Bronchial epithelial cell (primary cell): ENCODE data around the gene SPTBN1. TPM values are rescaled to one million over a fixed set of nuclear protein-coding genes. Genes with fewer than 3 reads are reported as not detected.
"Not testable (repeated sequence)": the region's sequence is repeated elsewhere in the genome, so short reads cannot be mapped to it uniquely, and the experiment has no call there.

Experiments
- DNase-seq: peaks from one replicate; pipeline ENCODE4 v3.0.0-alpha.2; 2010; ENCODE audit warnings: low read depth
- FAIRE-seq: peaks from 2 replicates; lab custom pipeline; 2011; peaks lifted over from hg19 to GRCh38; lab: Jason Lieb, UNC
- H3K27me3 ChIP-seq: 2 replicates; pipeline ENCODE4 v1.5.1; 2011; ENCODE audit warnings: low read length; ENCODE audit not compliant: control insufficient read depth, insufficient read depth
- H3K36me3 ChIP-seq: 2 replicates; pipeline ENCODE4 v1.5.1; 2011; ENCODE audit warnings: low read length; ENCODE audit not compliant: control insufficient read depth, insufficient read depth
- H3K4me3 ChIP-seq: 2 replicates; pipeline ENCODE4 v1.5.1; 2011; ENCODE audit warnings: mild to moderate bottlenecking, low read depth, low read length, control low read depth
- CTCF ChIP-seq: IDR thresholded peaks from 2 replicates; pipeline ENCODE4 v1.5.1; 2011; ENCODE audit warnings: mild to moderate bottlenecking, moderate library complexity, low read length, control low read depth, inconsistent platforms; ENCODE audit not compliant: insufficient read depth, severe bottlenecking
- total RNA-seq: library from RNA; depleted of rRNA; stranded (reverse); fragments of >200 nt; gene quantifications from 2 replicates; pipeline ENCODE4 v1.2.1, GENCODE V29; 2014

Gene SPTBN1
- total RNA-seq, 1 donor from 2014 or later, result 339 TPM

GRCh38 chr2:54503828-54504227 lies 47.7 kb downstream of the SPTBN1 start:
- Histone ChIP-seq H3K27me3 (no peaks in the 10 kb centered on the region), H3K4me3 (no peak overlapping the region), H3K36me3 (no peaks in the 10 kb centered on the region)
- FAIRE-seq (no peak), DNase-seq (no peak)
- TF ChIP-seq CTCF, result no peak

- Histone ChIP-seq H3K27me3 (no peaks in the 10 kb centered on the region), H3K36me3 (no peaks in the 10 kb centered on the region), H3K4me3 (no peak overlapping the region)
- no peak for TF ChIP-seq CTCF
- DNase-seq (no peak), FAIRE-seq (no peak)
Observed at GRCh38 chr2:54504866-54505265, 48.7 kb downstream of the SPTBN1 start.

- FAIRE-seq (no peak), DNase-seq (no peak)
- no peaks in the 10 kb centered on the region for H3K27me3 ChIP-seq
- no peak for TF ChIP-seq CTCF
- H3K4me3 ChIP-seq, result no peak overlapping the region
- no peaks in the 10 kb centered on the region for H3K36me3 ChIP-seq
Observed at GRCh38 chr2:54508541-54508940, 52.4 kb downstream of the SPTBN1 start.

GRCh38 chr2:54509043-54509442 lies 52.9 kb downstream of the SPTBN1 start:
- H3K36me3 ChIP-seq, H3K4me3 ChIP-seq, DNase-seq, H3K27me3 ChIP-seq, FAIRE-seq: not testable (repeated sequence)

GRCh38 chr2:54510916-54511315 lies 54.8 kb downstream of the SPTBN1 start:
- no peak for DNase-seq

GRCh38 chr2:54512183-54512582 lies 56.1 kb downstream of the SPTBN1 start:
- Histone ChIP-seq H3K36me3 (no peaks in the 10 kb centered on the region), H3K27me3 (no peaks in the 10 kb centered on the region), H3K4me3 (no peak overlapping the region)
- DNase-seq (no peak), FAIRE-seq (no peak)
- TF ChIP-seq CTCF, result no peak

More at GRCh38 chr2:54510916-54511315, 54.8 kb downstream of the SPTBN1 start:
- no peaks in the 10 kb centered on the region for H3K27me3 ChIP-seq
- no peaks in the 10 kb centered on the region for H3K36me3 ChIP-seq
- no peak for FAIRE-seq
- no peak for TF ChIP-seq CTCF
- no peak overlapping the region for H3K4me3 ChIP-seq
